GM18519 (cell line): ENCODE measurements around the gene FSTL4.

Experiments used
- ATAC-seq: cut with Tn5 transposase; IDR thresholded peaks from one replicate; pipeline ENCODE4 v1.9.1; 2021; ENCODE audit warnings: mild to moderate bottlenecking, moderate library complexity; ENCODE audit not compliant: unreplicated experiment, low FRiP score

The FSTL4 gene

DNA sequence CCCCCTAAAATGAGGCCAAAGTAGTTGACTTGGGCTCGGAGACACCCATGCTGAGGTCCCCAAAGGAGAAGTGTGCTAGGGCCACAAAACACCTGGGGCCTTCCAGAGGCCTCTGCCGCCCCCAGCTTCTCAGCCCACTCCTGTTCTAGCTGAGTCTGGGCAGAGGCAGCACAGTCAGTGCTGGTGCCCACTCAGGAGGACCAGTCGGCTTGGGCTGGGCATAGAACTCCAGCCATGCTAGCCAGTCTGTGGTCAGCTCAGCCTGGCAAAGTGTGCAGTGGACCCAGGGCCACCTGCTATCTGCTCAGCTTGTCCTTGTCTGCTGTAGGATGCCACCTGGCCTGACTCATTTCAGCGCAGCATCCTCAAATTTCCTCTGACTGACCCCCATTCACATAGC, 254.6 kb downstream of the FSTL4 start:
- ATAC-seq, result no peak

DNA sequence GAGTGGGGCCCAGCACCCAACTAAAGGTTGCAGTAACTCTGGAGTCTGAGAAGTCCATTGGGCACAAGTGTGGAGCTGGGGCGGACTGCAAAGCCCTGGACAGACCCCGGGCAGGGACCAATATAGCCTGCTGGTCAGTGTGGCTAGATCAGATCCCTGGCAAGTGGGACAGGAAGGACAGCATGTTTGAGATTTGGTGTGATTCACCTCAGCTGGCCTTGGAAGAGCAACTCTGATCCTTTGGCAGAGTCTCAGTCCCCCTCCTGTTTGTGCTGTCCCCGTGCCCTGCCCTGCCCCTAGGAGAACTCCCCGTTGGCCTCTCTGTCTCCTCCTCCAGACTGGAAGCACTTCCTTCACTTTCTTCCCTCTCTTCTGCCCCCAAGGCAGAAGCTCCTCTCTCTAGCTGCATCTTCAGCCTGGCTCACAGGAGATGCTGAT, 255.3 kb downstream of the FSTL4 start:
- no peak for ATAC-seq

- ATAC-seq, result no peak
Observed at GRCh38 chr5:133356396-133356983, 255.9 kb downstream of the FSTL4 start.

GRCh38 chr5:133354323-133355185, 257.8 kb downstream of the FSTL4 start:
- no peak for ATAC-seq

GRCh38 chr5:133353741-133354140, 258.6 kb downstream of the FSTL4 start:
- no peak for ATAC-seq

DNA sequence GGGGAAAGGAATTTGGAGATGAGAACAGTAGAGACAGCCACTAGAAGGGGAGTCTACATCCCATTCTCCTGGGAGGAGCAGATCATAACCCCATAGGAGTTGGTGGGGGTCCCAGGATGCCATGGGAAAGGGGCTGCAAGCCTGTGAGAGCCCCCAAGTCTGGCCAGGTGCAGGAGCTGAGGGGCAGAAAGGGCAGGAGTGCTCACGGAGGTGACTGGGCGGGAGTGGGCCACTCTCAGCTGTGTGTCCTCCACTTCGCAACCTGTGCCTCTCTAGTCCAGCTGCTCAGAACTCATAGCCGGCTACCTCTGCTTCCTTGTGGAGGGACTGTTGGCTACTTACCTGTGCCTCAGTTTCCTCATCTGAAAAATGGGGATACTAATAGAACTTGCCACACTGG, 263.9 kb downstream of the FSTL4 start:
- no peak for ATAC-seq

- no peak for ATAC-seq
Observed at GRCh38 chr5:133347039-133347438, 265.3 kb downstream of the FSTL4 start.

DNA sequence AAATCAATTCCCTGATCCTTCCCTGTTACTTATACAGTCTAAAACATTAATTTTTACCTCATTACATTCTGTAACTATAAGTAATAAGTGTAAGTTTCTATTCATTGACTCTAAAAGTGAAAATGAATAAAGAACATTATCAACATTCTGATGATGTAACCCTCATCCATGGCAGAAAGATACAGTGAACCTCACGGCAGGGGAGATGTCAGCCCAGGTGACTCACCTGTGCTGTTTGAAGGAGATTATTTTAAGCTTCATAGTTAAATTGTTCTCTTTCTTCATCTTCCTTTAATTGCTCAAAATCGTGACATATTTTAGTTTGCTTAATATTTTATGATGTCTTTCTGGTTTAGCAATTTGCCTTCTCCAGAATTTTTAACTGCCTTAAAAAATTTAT, 268.1 kb downstream of the FSTL4 start:
- ATAC-seq, result no peak

- no peak for ATAC-seq
Observed at GRCh38 chr5:133343196-133343595, 269.1 kb downstream of the FSTL4 start.

DNA sequence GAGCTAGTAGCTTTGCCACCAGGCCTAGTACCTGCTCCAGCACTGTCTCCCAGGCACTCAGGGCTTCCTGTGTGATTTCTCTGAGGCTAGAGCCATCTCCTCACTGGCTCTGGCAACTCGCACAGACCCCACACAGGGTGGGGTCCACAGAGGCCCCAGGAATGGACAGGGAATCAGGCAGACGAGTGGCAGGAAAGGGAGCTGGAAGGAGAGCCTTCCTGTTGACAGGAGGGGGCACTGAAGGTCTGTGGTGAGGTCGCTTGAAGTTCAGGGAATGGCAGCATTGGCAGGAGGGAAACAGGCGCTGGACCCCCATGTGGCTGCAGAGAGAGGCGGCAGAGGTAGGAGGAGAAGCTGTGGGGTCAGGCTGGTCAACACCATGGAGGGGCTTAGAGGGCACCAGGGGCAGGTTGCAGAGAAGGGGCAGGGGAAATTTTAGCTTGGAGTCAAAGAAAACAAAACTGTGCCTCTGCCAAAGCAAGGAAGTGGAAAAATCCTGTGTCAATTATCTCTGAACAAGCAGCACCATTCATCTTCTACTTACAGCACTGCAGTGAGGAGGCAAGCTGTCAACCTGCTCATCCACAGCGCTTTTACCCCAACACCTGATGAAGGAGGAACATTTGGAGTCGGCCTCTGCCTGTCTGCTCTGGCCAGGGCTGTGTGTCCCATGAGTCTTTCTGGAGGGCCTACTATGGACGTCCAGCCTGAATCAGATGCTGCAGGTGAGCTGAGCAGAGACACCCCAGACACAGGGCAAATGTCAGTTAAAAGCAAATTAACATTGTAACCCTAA, 270.2 kb downstream of the FSTL4 start:
- ATAC-seq, result no peak

- no peak for ATAC-seq
Observed at GRCh38 chr5:133341296-133341695, 271.0 kb downstream of the FSTL4 start.

- no peak for ATAC-seq
Observed at GRCh38 chr5:133340822-133341221, 271.5 kb downstream of the FSTL4 start.

DNA sequence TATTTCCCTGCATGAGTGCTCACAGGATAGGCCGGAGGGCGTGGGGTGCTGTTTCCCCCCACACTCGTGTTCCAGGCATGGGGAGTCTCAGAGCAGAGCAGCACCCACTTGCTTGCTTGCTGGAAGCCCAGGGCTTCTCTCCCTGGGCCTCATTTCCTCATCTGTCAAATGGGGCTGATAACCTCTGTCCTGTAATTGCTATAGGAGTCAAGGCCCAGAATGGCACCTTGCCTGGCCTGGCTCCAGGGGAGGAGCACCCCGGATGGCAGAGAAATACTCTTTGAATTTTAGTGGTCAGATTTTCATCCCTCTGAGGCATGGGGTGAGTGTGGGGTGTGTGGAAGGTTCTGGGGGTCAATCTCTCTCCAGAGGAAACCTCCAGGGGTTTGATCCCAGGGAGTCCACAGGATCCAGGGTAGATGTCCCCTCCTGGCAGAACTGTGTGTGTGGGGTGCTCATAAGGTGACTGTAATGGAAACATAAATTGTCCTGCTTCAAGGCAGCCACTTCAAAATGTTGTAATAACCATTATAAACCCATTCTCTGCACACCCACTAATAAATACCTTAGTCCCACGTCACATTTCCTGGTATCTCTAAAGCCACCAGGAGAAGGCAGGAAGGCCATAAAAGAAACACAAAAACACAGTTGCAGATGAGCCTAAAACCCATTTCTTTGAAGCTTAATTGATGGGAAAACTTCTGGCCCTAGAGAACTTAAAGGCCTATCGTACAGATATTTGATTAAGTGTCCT, 272.2 kb downstream of the FSTL4 start:
- no peak for ATAC-seq

DNA sequence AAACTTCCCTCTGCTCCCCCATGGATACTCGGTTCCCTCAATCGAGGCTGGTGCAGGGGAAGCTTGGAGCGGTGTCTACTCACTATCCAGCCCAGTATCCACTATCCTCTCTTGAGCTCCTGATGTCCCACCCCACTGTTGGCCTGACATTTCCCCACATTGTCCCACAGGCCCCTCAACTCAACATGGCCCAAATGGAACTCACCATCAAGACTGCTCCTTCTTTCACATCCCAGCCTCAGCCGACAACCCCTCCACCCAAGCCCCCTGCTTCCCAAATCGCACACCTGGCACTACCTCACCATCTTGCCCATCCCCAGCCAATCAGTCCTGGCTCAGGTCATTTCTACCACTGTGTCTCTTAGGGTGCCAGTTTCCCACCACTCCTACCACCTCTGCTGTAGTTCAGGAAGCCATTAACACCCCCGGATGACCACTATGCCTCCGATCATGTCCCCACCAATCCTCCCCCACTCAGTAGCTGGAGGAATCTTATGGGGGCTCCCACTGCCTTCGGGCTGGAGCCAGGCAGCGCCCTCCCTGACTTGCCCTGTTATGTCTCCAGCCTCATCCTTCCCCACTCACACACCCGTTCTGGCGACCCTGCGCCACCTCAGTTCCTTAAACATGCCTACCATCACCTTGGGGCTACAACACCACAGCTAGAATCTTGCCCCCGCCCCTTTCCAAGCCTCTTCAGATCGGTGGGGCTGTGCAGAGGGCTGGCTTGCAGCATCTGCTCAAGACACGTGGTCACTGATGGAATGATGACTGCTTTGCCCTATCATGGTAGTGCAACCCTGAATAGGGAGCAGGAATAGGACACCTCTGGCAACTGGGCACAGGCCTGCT, 273.6 kb downstream of the FSTL4 start:
- ATAC-seq, result no peak

DNA sequence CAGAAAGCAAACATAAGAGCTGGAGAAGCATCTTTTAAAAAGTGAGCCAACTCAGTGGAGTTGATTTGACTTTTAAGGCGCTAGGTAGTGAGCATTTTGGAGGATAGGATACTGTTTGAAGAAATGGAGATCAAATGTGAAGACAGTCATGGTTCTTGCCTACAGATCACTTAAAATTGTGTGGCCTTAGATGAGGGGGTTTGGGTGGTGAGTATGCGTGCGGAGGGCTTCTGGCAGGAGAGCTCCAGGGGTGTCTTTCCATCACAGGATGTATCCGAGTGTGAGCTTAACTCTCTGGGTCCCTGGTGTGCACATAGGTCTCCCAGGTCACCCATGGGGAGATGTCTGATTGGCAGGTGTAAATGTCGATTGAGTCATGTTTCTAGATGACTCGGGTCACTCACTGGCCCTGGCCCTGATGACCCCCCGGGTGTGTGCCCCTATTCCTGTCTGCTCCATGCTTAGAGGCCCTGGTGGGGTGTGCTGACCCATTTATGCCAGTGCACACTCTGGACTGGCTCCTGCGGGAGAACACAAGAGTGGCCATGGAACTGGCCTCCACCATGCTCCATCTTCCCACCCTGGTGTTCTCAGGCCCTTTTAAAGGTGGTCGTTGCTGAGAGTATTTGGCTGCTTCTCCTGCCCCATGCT, 274.4 kb downstream of the FSTL4 start:
- no peak for ATAC-seq

DNA sequence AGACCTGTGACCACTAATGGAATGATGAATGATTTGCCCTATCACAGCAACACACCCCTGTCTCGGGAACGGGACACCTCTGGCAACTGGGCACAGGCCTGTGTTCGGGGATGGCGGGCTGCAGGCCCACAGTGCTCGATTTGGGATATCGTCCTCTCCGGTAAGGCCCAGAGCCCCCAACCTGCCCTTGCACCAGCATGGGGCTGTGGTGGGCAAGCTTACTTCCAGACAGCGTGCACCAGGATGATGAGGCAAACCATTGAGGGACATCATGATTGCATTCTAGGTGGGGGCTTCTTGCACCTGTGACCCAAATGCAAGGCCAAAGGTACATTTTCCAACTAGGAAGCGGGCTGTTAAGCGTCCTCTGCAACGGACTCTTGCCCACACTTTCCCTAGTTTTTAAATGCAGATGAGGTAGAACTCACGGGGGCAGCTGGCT, 275.4 kb downstream of the FSTL4 start:
- no peak for ATAC-seq

DNA sequence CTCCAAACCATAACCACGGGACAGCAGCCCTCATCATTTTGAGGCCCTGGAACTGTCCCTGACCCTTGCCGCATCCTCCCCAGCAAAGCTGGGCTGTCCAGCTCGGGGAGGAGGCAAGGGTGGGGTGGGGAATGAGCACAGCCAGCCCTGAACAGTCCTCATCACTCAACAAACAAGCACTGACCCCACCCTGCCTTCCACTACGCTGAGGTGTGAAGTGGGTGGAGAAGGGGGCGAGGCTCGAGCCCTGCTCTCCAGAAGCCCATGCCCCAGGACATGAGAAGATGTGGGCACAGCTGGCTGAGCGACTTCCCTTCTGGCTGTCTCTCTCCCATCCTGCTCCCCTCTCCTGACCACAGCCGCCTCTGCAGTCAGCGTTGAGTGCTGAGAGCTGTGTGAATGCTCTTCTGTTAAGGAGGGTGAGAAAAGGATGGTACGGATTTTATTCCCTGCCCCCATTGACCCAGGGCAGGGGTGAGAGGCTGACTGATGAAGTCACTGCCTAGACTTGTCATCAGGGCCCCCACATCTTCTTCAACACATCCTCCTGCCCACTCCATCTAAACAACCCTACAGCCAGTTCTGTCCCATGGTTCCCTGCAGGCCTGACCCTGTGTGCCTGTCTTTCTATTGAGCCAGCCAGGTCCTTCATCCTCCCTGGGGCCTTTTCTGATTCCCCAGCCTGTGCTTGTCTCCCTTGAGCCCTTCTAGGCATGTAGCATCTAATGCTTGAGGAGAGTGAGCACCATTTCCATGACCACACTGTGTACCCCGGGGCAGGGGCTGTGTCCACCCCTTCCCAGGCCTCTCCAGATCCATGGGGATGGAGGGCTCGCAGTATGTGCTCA, 276.0 kb downstream of the FSTL4 start:
- no peak for ATAC-seq
